GM23248 (cell line): ENCODE data around the gene TTYH3. TPM values are rescaled to one million over a fixed set of nuclear protein-coding genes. Genes with fewer than 3 reads are reported as not detected.

Experiments
- DNase-seq: peaks from one replicate; pipeline ENCODE4 v3.0.0-alpha.2; 2015
- H2AFZ ChIP-seq: fragments of 200-600 bp; sonication (generic); 2 replicates; pipeline ENCODE4 v1.6.1; 2016; ENCODE audit warnings: antibody characterized with exemption
- H3F3A ChIP-seq: fragments of 200-600 bp; sonication (generic); 2 replicates; pipeline ENCODE4 v1.6.1; 2016; ENCODE audit warnings: mild to moderate bottlenecking, antibody characterized with exemption, mixed run types; ENCODE audit not compliant: insufficient read depth
- H3K27ac ChIP-seq: fragments of 200-600 bp; sonication (generic); 2 replicates; pipeline ENCODE4 v1.5.1; 2016; ENCODE audit warnings: mild to moderate bottlenecking
- H3K27me3 ChIP-seq: fragments of 200-600 bp; sonication (generic); replicated peaks from 2 replicates; pipeline ENCODE4 v1.6.1; 2016; ENCODE audit warnings: mild to moderate bottlenecking; ENCODE audit not compliant: insufficient read depth
- H3K36me3 ChIP-seq: fragments of 200-600 bp; sonication (generic); 2 replicates; pipeline ENCODE4 v1.6.1; 2016; ENCODE audit warnings: low read depth, mild to moderate bottlenecking
- H3K4me1 ChIP-seq: fragments of 200-600 bp; sonication (generic); 2 replicates; pipeline ENCODE4 v1.6.1; 2016; ENCODE audit warnings: mild to moderate bottlenecking; ENCODE audit not compliant: insufficient read depth
- H3K4me2 ChIP-seq: fragments of 200-600 bp; sonication (generic); one replicate; pipeline ENCODE4 v1.6.1; 2016; ENCODE audit warnings: mild to moderate bottlenecking; ENCODE audit not compliant: unreplicated experiment
- H3K4me3 ChIP-seq: fragments of 200-600 bp; sonication (generic); 2 replicates; pipeline ENCODE4 v1.5.1; 2016; ENCODE audit warnings: mild to moderate bottlenecking
- H3K79me2 ChIP-seq: fragments of 200-600 bp; sonication (generic); 2 replicates; pipeline ENCODE4 v1.6.1; 2016; ENCODE audit warnings: mild to moderate bottlenecking; ENCODE audit not compliant: insufficient read depth
- H3K9ac ChIP-seq: fragments of 200-600 bp; sonication (generic); 2 replicates; pipeline ENCODE4 v1.6.1; 2016; ENCODE audit warnings: mild to moderate bottlenecking
- H3K9me2 ChIP-seq: fragments of 200-600 bp; sonication (generic); 2 replicates; pipeline ENCODE4 v1.6.1; 2016; ENCODE audit warnings: mixed run types, mild to moderate bottlenecking, moderate library complexity; ENCODE audit not compliant: insufficient read depth
- H3K9me3 ChIP-seq: fragments of 200-600 bp; sonication (generic); one replicate; pipeline ENCODE4 v1.6.1; 2017; ENCODE audit warnings: low read depth
- H4K20me1 ChIP-seq: fragments of 200-600 bp; sonication (generic); 2 replicates; pipeline ENCODE4 v1.6.0; 2016; ENCODE audit not compliant: insufficient read depth
- EZH2 ChIP-seq: fragments of 200-600 bp; sonication (generic); IDR thresholded peaks from 2 replicates; pipeline ENCODE4 v1.6.1; 2018; ENCODE audit warnings: antibody characterized with exemption, mild to moderate bottlenecking; ENCODE audit not compliant: insufficient read depth, poor library complexity, severe bottlenecking
- EZH2phosphoT487 ChIP-seq: fragments of 200-600 bp; sonication (generic); IDR thresholded peaks from 2 replicates; pipeline ENCODE4 v1.6.1; 2018; ENCODE audit warnings: antibody characterized with exemption, moderate library complexity, mild to moderate bottlenecking, low read depth; ENCODE audit not compliant: insufficient read depth
- WGBS, 2 experiments: methylation state at CpG; one replicate each; pipeline ENCODE4 v1.1.6; 2015 to 2017; ENCODE audit warnings: low lambda C conversion rate in 2 of 2, low coverage in 1 of 2; ENCODE audit errors: missing lambda C conversion rate in 2 of 2; 5-methylcytosine and 5-hydroxymethylcytosine counted together
- in situ Hi-C: fragments of 300-500 bp; cut with MboI; formaldehyde crosslinking; loops from 2 replicates; pipeline ENCODE4 v1.15.0; 2020
- polyA plus RNA-seq: library from polyadenylated mRNA; unstranded; fragments of >200 nt; fragmentation: Nextera tagmentation; extraction: Ambion mirVana; gene quantifications from 2 replicates; pipeline ENCODE4 v1.2.1, GENCODE V29; 2016
- total RNA-seq: library from RNA; depleted of rRNA; stranded (reverse); fragments of >200 nt; shearing (Covaris generic); gene quantifications from 2 replicates; pipeline ENCODE4 v1.2.3, GENCODE V29; 2014

The TTYH3 gene
- total and polyA plus RNA-seq, 2 experiments from 2014 or later, result 25.3 to 46.0 TPM

DNA sequence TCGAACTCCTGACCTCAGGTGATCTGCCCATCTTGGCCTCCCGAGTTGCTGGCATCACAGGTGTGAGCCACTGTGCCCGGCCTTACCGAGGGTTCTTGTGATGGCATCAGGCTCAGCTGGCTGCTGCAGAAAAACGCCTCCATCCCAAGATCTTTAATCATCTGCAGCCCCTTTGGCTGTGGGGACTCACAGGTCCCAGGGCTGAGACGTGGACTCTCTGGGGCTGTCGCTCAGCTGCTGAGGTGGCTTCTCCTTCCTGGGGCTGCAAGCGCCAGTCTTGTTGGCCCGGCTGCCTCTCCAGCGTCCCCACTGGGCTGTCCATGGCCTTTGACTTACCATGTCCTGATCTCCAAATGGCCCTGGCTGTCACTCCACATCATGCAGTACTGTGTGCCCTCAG lies 76.3 kb downstream of the TTYH3 start:
- Histone ChIP-seq H3K27me3 (no peaks in the 10 kb centered on the region), H4K20me1 (no peaks in the 10 kb centered on the region), H3K36me3 (no peaks in the 10 kb centered on the region), H3K4me1 (no peaks in the 10 kb centered on the region), H3K4me3 (no peak overlapping the region), H3K4me2 (no peak overlapping the region), H3K27ac (no peak overlapping the region), H3K9me2 (no peaks in the 10 kb centered on the region), H3F3A (no peaks in the 10 kb centered on the region), H3K79me2 (no peaks in the 10 kb centered on the region), H2AFZ (no peak overlapping the region), H3K9me3 (no peaks in the 10 kb centered on the region), H3K9ac (no peak overlapping the region)
- WGBS, 2 experiments, result 94% methylated on average over 10 of the region's 10 CpGs
- TF ChIP-seq EZH2, result no peak
- no peak for TF ChIP-seq EZH2phosphoT487
- DNase-seq, result no peak
- in situ Hi-C loops, result loop anchor here (25.0 kb wide), 1 partner anchor 454 kb away; no protein-coding TSS in a partner anchor

DNA sequence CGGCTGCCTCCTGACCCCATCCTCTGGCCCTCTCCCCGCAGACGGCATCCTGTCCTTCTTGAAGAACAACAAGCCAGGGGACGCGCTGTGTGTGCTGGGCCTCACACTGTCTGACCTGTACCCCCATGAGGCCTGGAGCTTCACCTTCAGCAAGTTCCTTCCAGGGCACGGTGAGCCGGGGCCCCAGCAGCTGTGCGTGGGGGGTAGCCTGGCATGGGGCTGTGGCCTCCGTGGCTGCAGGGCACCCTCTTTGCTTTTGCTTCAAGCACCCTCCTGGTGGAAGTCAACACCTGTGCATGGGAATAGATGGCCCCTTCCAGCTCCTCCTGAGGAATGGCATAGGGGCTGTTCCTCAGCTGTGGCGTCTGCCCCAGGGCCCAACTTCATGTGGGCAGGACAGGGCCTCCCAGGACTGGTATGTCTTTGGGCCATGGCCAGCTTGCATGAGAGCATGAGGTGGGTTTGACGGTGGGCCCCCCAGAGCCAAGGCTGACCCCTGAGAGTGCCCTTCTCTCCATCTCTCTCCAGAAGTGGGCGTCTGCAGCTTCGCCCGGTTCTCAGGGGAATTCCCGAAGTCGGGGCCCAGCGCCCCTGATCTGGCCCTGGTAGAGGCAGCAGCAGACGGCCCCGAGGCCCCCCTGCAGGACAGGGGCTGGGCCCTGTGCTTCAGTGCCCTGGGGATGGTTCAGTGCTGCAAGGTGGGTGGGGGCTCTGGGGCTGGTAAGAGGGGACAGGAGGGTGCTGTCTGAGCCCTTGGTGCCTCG lies 76.9 kb downstream of the TTYH3 start:
- Histone ChIP-seq H2AFZ (no peak overlapping the region), H3K27ac (no peak overlapping the region), H3K4me2 (no peak overlapping the region), H3K4me1 (no peaks in the 10 kb centered on the region), H3K9me2 (no peaks in the 10 kb centered on the region), H3K9me3 (no peaks in the 10 kb centered on the region), H4K20me1 (no peaks in the 10 kb centered on the region), H3K9ac (no peak overlapping the region), H3F3A (no peaks in the 10 kb centered on the region), H3K4me3 (no peak overlapping the region), H3K36me3 (no peaks in the 10 kb centered on the region), H3K27me3 (no peaks in the 10 kb centered on the region), H3K79me2 (no peaks in the 10 kb centered on the region)
- TF ChIP-seq EZH2 (no peak), EZH2phosphoT487 (no peak)
- 77 to 94% methylated on average over 19 of the region's 20 CpGs for WGBS, 2 experiments
- in situ Hi-C loops, result loop anchor here (25.0 kb wide), 1 partner anchor 454 kb away; no protein-coding TSS in a partner anchor
- no peak for DNase-seq

GRCh38 chr7:2709553-2710285 lies 77.9 kb downstream of the TTYH3 start:
- Histone ChIP-seq H3K27ac (no peak overlapping the region), H3K4me3 (0 out of 2 replicates have a peak overlapping the region, but pooled peaks have one; percentile 21), H3K9me2 (no peaks in the 10 kb centered on the region), H3F3A (no peaks in the 10 kb centered on the region), H4K20me1 (no peaks in the 10 kb centered on the region), H2AFZ (no peak overlapping the region), H3K79me2 (no peaks in the 10 kb centered on the region), H3K4me1 (no peaks in the 10 kb centered on the region), H3K4me2 (peak overlapping the region; percentile 38), H3K36me3 (no peaks in the 10 kb centered on the region), H3K27me3 (no peaks in the 10 kb centered on the region), H3K9ac (no peak overlapping the region), H3K9me3 (no peaks in the 10 kb centered on the region)
- in situ Hi-C loops, result loop anchor here (25.0 kb wide), 1 partner anchor 453 kb away; no protein-coding TSS in a partner anchor
- TF ChIP-seq EZH2 (no peak), EZH2phosphoT487 (no peak)
- DNase-seq, result peak; percentile 73
- 23 to 24% methylated on average over 32 to 35 of the region's 35 CpGs for WGBS, 2 experiments

- H3K27ac ChIP-seq, result no peak overlapping the region
- H3K36me3 ChIP-seq, result no peaks in the 10 kb centered on the region
- DNase-seq, result no peak
- H2AFZ ChIP-seq, result no peak overlapping the region
- no peaks in the 10 kb centered on the region for H3K79me2 ChIP-seq
- H3K9me2 ChIP-seq, result no peaks in the 10 kb centered on the region
- H4K20me1 ChIP-seq, result no peaks in the 10 kb centered on the region
- H3F3A ChIP-seq, result no peaks in the 10 kb centered on the region
- WGBS, 2 experiments, result 64 to 74% methylated on average over 10 to 11 of the region's 11 CpGs
- 0 out of 2 replicates have a peak overlapping the region, but pooled peaks have one; percentile 21 for H3K4me3 ChIP-seq
- H3K27me3 ChIP-seq, result no peaks in the 10 kb centered on the region
- H3K9me3 ChIP-seq, result no peaks in the 10 kb centered on the region
- H3K4me1 ChIP-seq, result no peaks in the 10 kb centered on the region
- in situ Hi-C loops, result loop anchor here (25.0 kb wide), 1 partner anchor 452 kb away; no protein-coding TSS in a partner anchor
- H3K4me2 ChIP-seq, result peak overlapping the region; percentile 38
- H3K9ac ChIP-seq, result no peak overlapping the region
- no peak for TF ChIP-seq EZH2
- no peak for TF ChIP-seq EZH2phosphoT487
Observed at GRCh38 chr7:2710286-2710655, 78.5 kb downstream of the TTYH3 start.
